Measurements from ENCODE around the gene OGA. TPM values are rescaled to one million over a fixed set of nuclear protein-coding genes. Genes with fewer than 3 reads are reported as not detected.
A peak's percentile ranks its signal among the peaks of the same experiment; 100 is the strongest.

Gene OGA
- total RNA-seq, 2 experiments from 2014 or later = 90.8 to 96.3 TPM

DNA sequence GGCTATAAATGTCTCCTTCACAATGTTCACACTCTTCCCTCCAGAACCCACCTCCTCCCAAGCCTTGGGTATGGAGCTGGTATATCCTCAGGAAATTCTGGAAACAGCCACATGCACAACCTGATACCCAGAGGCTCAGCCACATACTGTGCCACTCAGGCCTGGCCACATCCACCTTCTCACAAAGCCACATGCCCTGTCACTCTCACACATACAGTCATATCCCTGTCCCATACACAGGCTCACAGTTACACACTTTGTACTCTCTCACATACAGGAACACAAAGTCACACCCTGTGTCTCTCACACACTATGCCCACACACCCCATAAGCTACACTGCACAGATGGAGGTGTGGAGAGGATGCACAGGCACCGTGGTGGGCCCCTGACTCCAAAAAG lies 15.2 kb upstream of the OGA start:
- H3K27me3 Mint-ChIP-seq (ENCODE audit: low read depth) = no peaks in the 10 kb centered on the region
- DNase-seq = no peak
- CTCF ChIA-PET = interaction anchor here (0.6 to 1.5 kb wide), 3 partner anchors 15 to 223 kb away, joined by 3 to 5 read pairs (median 3); partner anchors contain the start of gene OGA
- intact Hi-C loops (cut with micrococcal nuclease) = no loop called here
- H3K4me3 Mint-ChIP-seq = no peak overlapping the region
- peaks cover 53% of the 10 kb centered on the region for H3K4me1 Mint-ChIP-seq (ENCODE audit: low read depth)
- no peak overlapping the region for H3K27ac Mint-ChIP-seq
- H3K36me3 Mint-ChIP-seq (ENCODE audit: low read depth) = no peaks in the 10 kb centered on the region
- H3K9me3 Mint-ChIP-seq = no peaks in the 10 kb centered on the region

- no peaks in the 10 kb centered on the region for H3K9me3 Mint-ChIP-seq
- CTCF ChIA-PET = interaction anchor here (1.3 kb wide), 1 partner anchor 9 kb away, joined by 5 read pairs; no protein-coding TSS in a partner anchor
- no peak overlapping the region for H3K4me3 Mint-ChIP-seq
- no peaks in the 10 kb centered on the region for H3K36me3 Mint-ChIP-seq (ENCODE audit: low read depth)
- no peak overlapping the region for H3K27ac Mint-ChIP-seq
- peaks cover 53% of the 10 kb centered on the region for H3K4me1 Mint-ChIP-seq (ENCODE audit: low read depth)
- H3K27me3 Mint-ChIP-seq (ENCODE audit: low read depth) = no peaks in the 10 kb centered on the region
- intact Hi-C loops (cut with micrococcal nuclease) = no loop called here
- no peak for DNase-seq
Measured at GRCh38 chr10:101832325-101832771, 14.1 kb upstream of the OGA start.

GRCh38 chr10:101831169-101831811 lies 13.0 kb upstream of the OGA start:
- Mint-ChIP-seq H3K36me3 (ENCODE audit: low read depth) (no peaks in the 10 kb centered on the region), H3K9me3 (no peaks in the 10 kb centered on the region), H3K4me3 (peak overlapping the region; percentile 72), H3K27ac (peak overlapping the region; percentile 84), H3K4me1 (ENCODE audit: low read depth) (peaks cover 53% of the 10 kb centered on the region), H3K27me3 (ENCODE audit: low read depth) (no peaks in the 10 kb centered on the region)
- no peak for DNase-seq
- CTCF ChIA-PET = no interaction called here
- intact Hi-C loops (cut with micrococcal nuclease) = no loop called here

DNA sequence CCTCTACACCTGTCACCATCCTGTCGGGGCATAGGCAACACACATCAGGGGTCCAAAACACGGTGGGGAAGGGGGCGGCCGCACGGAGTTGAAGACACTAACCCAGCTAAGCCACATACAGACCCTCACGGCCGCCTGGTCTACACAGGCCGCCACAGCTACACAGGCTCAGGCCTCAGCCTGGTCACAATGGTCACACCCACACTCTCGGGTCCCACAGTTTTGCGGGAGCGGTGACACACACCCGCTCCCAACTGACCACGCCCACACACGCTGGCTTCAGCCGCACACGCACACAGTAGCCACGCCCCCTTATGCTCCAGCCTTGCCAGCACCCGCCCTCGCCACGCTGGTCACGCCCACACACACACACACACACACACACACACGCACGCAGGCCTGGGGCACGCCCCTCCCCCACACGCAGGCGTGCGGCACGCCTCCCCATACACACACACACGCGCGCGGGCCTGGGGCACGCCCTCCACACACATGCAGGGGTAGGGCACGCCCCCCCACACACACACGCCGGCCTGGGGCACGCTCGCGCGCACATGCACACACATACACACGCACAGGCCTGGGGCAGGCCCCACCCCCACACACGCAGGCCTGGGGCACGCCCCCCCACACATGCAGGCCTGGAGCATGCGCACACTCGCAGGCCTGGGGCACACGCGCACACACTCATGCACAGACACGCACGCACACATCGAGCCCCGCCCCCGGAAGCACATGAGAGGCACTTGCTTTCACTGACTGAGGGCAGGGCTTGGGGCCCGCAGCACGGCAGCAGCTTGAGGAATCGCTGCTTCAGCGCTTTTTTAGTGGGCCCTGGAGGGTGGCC lies 12.3 kb upstream of the OGA start:
- Mint-ChIP-seq H3K36me3 (ENCODE audit: low read depth) (no peaks in the 10 kb centered on the region), H3K4me3 (peak overlapping the region; percentile 72), H3K9me3 (no peaks in the 10 kb centered on the region), H3K4me1 (ENCODE audit: low read depth) (peaks cover 48% of the 10 kb centered on the region), H3K27ac (peak overlapping the region; percentile 84), H3K27me3 (ENCODE audit: low read depth) (no peaks in the 10 kb centered on the region)
- DNase-seq = peak; percentile 88
- CTCF ChIA-PET = no interaction called here
- intact Hi-C loops (cut with micrococcal nuclease) = loop anchor here (1.0 kb wide), 1 partner anchor 12 kb away; the partner anchor contains the start of gene OGA

DNA sequence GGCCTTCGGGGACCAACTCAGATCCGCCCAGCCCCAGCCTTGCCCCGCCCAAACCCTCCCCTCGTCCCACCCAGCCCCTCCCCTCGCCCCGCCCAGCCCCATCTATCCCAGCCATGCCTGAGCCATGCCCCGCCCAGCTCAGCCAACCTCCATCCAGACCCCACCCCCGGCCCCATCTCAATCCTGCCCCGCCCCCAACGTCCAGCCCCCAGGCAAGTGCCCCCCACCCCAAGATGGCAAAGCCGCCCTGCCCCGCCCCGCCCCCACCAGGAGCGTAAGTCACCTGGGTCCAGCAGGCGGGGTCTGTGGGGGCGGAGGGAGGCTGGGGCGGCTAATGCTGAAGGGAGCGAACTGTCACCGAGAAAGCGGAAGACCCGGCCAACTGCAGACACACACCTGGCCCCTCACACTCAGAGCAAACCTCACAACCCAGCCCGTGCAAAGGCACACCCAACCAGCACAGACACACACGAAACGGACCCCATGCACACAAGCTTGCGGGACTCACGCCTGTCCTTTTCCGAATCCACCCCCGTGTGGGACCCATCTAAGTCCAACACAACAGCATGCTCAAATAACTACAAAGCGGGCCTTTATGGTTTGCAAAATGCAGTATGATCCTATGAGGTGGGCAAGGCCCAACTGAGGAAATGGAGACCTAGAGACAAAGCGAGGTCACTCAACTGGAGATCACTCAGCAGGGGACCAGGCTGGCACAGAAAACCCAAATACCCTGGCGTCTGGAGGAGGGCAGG lies 11.5 kb upstream of the OGA start:
- H3K27ac Mint-ChIP-seq = peak overlapping the region; percentile 71
- intact Hi-C loops (cut with micrococcal nuclease) = loop anchor here (1.0 kb wide), 1 partner anchor 11 kb away; the partner anchor contains the start of gene OGA
- H3K27me3 Mint-ChIP-seq (ENCODE audit: low read depth) = no peaks in the 10 kb centered on the region
- H3K36me3 Mint-ChIP-seq (ENCODE audit: low read depth) = no peaks in the 10 kb centered on the region
- no peaks in the 10 kb centered on the region for H3K9me3 Mint-ChIP-seq
- peak; percentile 63 for DNase-seq
- peak overlapping the region; percentile 72 for H3K4me3 Mint-ChIP-seq
- peaks cover 43% of the 10 kb centered on the region for H3K4me1 Mint-ChIP-seq (ENCODE audit: low read depth)
- CTCF ChIA-PET = no interaction called here

- no peaks in the 10 kb centered on the region for H3K27me3 Mint-ChIP-seq (ENCODE audit: low read depth)
- H3K27ac Mint-ChIP-seq = no peak overlapping the region
- peaks cover 36% of the 10 kb centered on the region for H3K4me1 Mint-ChIP-seq (ENCODE audit: low read depth)
- intact Hi-C loops (cut with micrococcal nuclease) = no loop called here
- CTCF ChIA-PET = no interaction called here
- H3K9me3 Mint-ChIP-seq = no peaks in the 10 kb centered on the region
- no peaks in the 10 kb centered on the region for H3K36me3 Mint-ChIP-seq (ENCODE audit: low read depth)
- DNase-seq = no peak
- H3K4me3 Mint-ChIP-seq = no peak overlapping the region
Measured at GRCh38 chr10:101828766-101829551, 10.7 kb upstream of the OGA start.

DNA sequence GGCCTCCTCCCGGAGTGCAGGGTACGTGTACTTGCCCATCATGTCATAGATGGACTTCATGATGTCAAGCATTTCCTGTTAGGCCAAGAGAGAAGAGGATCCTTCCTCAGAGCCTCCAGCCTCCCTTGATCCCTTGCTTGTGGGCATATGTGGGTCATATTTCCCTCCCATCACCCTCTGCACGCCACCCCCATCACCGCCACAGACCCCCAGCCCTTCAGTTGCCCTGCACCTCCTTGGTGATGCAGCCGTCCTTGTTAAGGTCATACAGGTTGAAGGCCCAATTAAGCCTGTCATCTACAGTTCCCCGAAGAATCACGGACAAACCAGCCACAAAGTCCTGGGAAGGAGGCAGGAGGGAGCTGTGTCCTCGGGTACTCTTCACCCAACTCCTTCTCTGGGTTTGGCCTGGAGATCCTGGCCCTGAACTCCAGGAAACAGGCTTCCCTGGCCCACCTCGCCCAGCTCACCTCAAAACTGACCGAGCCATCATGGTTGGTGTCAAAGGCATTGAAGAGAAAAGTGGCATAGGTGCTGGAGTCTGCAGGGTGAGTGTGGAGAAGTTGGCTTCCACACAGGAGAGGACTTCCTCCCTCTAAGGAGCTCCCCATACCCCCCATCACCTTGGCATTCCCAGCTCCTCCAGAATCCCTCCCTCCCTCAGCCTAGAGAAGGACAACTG lies 9.8 kb upstream of the OGA start:
- H3K9me3 Mint-ChIP-seq = no peaks in the 10 kb centered on the region
- peaks cover 28% of the 10 kb centered on the region for H3K4me1 Mint-ChIP-seq (ENCODE audit: low read depth)
- intact Hi-C loops (cut with micrococcal nuclease) = no loop called here
- no peaks in the 10 kb centered on the region for H3K27me3 Mint-ChIP-seq (ENCODE audit: low read depth)
- no peak overlapping the region for H3K4me3 Mint-ChIP-seq
- CTCF ChIA-PET = interaction anchor here (0.8 to 1.7 kb wide), 2 partner anchors 8 to 11 kb away, joined by 4 to 6 read pairs; no protein-coding TSS in a partner anchor
- no peak overlapping the region for H3K27ac Mint-ChIP-seq
- no peaks in the 10 kb centered on the region for H3K36me3 Mint-ChIP-seq (ENCODE audit: low read depth)
- DNase-seq = no peak

DNA sequence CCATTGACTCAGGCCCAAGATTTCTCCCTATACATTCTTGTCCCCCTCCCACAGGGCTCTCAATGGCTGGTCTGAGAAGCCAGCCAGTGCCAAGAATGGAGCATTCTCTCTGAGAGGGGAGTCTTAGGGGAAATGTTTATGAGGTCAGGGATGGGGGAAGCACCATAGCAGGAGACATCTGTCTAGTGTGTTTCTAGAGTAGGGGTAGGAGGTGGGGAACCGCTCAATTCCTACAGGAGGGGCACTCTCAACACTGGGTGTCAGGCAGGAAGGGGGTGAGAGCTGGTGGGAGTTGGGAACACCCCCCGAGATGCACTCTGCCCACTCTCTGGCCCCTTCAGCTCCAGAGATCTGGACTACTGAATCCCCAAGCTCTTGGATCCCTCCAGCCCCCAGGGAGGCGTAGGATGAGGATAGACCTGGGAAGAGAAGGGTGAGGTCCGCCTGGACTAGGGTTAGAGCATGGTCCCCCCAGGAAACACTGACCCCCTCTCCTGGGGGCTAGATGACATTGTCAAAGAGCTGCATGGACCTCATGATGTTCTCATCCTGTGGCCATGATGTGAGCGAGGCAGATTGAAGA lies 8.7 kb upstream of the OGA start:
- Mint-ChIP-seq H3K9me3 (no peaks in the 10 kb centered on the region), H3K4me1 (ENCODE audit: low read depth) (peaks cover 23% of the 10 kb centered on the region), H3K36me3 (ENCODE audit: low read depth) (peaks cover 2% of the 10 kb centered on the region)

DNA sequence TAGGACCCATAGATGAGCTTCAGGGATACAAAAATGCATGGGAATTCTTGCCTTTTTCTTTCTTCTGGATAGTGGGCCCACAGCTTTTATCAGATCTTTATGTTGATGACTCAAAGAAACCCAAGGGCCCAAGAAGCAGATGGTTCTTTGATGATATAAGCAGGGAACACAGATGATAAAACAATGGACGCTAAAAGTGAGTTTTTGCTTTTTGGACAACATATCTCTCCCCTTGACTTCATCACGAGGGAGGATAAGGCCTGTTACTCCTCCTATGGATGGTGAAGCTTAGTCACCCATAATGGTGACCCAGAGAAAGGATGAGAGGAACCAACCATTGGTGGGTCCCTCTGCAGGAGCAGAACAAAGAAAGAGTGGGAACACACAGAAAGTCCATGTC lies 6.5 kb upstream of the OGA start:
- Mint-ChIP-seq H3K9me3 (no peaks in the 10 kb centered on the region), H3K27me3 (ENCODE audit: low read depth) (no peaks in the 10 kb centered on the region), H3K36me3 (ENCODE audit: low read depth) (peaks cover 2% of the 10 kb centered on the region), H3K27ac (no peak overlapping the region), H3K4me1 (ENCODE audit: low read depth) (peaks cover 9% of the 10 kb centered on the region), H3K4me3 (no peak overlapping the region)
- intact Hi-C loops (cut with micrococcal nuclease) = no loop called here
- CTCF ChIA-PET = interaction anchor here (0.6 to 1.3 kb wide), 2 partner anchors 17 to 196 kb away, joined by 3 to 4 read pairs; no protein-coding TSS in a partner anchor
- DNase-seq = no peak

More for the DNA sequence above, 8.7 kb upstream of the OGA start:
- CTCF ChIA-PET = interaction anchor here (0.8 to 1.7 kb wide), 2 partner anchors 9 to 10 kb away, joined by 4 to 6 read pairs; no protein-coding TSS in a partner anchor
- Mint-ChIP-seq H3K27me3 (ENCODE audit: low read depth) (no peaks in the 10 kb centered on the region), H3K4me3 (no peak overlapping the region), H3K27ac (peak overlapping the region; percentile 16)
- intact Hi-C loops (cut with micrococcal nuclease) = no loop called here
- DNase-seq = no peak

GRCh38 chr10:101818872-101819633 lies 809 bp upstream of the OGA start:
- Mint-ChIP-seq H3K4me1 (ENCODE audit: low read depth) (peaks cover 33% of the 10 kb centered on the region), H3K36me3 (ENCODE audit: low read depth) (peaks cover 10% of the 10 kb centered on the region), H3K4me3 (peak overlapping the region; percentile 92), H3K27me3 (ENCODE audit: low read depth) (no peaks in the 10 kb centered on the region), H3K9me3 (no peaks in the 10 kb centered on the region), H3K27ac (peak overlapping the region; percentile 93)
- DNase-seq = no peak
- intact Hi-C loops (cut with micrococcal nuclease) = loop anchor here (1.0 to 5.0 kb wide), 14 partner anchors 11 to 924 kb away; partner anchors contain the start of genes ACTR1A, ARMH3, BTRC and FBXL15
- CTCF ChIA-PET = interaction anchor here (0.8 to 8.8 kb wide), 9 partner anchors 15 to 191 kb away, joined by 3 to 46 read pairs (median 4); no protein-coding TSS in a partner anchor

Data from activated naive CD4-positive, alpha-beta T cell treated with anti-CD3 and anti-CD28 coated beads for 36 hours (primary cell).